ENCODE data around the gene SHROOM2.

The SHROOM2 gene

DNA sequence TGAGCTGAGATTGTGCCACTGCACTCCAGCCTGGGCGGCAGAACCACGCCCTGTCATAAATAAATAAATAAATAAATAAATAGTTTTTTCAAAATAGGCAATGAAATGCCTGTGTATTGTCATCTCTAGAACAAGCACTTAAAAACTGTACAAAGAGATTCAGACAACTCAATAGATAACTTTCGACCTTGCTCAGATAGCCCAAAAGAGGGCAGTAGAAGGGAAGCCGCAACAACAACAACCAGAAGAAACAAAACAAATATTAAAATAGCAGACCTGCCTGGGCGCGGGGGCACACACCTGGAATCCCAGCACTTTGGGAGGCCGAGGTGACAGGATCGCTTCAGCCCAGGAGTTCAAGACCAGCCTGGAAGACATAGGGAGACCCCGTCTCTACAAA, 171.5 kb downstream of the SHROOM2 start:
- no peak for DNase-seq

- no peak for DNase-seq
These were observed 172.0 kb downstream of the SHROOM2 start for GRCh38 chrX:9958183-9958582.

DNA sequence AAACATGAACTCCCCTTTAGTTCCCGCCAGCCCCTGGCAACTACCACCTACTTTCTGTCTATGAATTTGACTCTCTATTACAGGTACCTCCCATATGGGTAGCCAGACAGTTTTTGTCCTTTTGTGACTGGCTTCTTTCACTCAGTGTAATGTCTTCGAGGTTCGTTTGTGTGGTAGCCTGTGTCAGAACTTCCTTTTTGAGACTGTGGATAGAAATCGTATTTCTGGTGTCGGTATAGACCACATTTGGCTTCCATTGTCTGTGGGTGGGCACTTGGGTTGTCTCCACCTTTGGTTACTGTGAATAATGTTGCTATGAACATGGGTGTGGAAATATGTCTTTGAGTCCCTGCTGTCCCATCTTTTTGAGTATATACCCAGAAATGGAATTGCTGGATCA, 175.5 kb downstream of the SHROOM2 start:
- DNase-seq, result no peak

DNA sequence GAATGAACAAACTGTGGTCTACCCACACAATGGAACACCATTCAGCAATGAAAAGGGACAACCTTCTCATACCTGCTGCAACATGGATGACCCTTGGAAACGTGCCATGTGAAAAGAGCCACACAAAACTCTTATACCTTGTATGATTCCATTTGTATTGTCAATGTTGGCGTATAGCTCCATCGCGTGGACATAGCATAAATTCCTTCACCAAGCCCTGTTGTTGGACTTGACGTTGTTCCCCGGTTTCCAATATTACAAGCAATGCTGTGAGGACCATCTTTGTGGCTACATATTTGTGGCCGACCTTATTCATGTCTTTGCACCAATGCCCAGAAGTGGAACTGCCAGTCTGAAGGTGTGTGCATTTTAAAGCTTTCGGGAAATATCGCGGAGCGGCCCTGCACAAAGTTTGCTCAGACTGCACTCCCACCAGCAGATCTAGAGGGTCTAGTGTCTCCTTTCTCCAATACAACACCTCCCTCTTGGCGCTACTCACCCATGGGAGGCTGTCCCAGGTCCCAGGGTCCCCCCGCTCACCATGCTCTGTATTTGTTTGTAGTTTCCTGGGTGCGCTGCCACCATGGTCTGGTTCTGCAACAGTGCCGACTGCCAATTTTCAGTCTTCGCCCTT, 180.7 kb downstream of the SHROOM2 start, which contains the start of gene CLDN34:
Gene CLDN34, plus strand, starts transcription at position 584 of the 634 bp plus-strand sequence. Its CDS starts 0 bp downstream, at position 584.
- DNase-seq, result no peak

- no peak for DNase-seq
These were observed 191.4 kb downstream of the SHROOM2 start for GRCh38 chrX:9977635-9978034.

DNA sequence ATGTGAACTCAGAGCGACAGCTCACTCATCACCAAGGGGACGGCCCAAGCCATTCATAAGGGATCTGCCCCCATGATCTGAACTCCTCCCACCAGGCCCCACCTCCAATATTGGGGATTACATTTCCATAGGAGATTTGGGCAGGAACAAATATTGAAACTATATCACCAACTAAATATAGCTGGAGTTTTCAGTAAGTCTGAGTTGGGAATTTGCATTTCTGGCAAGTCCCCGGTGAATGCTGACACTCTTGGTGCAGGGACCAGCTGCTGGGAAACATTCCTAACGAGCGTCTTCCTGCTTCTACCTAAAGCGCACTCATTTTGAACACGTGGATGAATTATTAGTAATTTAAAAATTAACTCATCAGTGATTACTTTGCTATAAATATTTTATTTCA, 194.2 kb downstream of the SHROOM2 start:
- DNase-seq, result no peak

DNA sequence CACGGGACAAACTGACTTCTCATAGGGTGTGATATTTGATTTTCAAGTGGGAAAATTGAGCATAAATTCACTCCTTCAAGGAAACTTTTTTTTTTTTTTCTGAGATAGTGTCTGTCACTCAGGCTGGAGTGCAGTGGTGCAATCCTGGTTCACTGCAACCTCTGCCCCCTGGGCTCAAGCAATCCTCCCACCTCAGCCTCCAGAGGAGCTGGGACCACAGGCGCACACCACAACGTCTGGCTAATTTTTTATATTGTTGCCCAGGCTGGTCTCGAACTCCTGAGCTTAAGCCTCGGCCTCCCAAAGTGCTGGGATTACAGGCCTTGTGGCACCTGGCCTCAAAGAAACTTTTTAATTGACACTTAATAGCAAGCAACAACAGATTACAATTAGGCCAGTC, 194.7 kb downstream of the SHROOM2 start:
- no peak for DNase-seq

GRCh38 chrX:9983441-9983840, 197.2 kb downstream of the SHROOM2 start:
- DNase-seq, result no peak

DNA sequence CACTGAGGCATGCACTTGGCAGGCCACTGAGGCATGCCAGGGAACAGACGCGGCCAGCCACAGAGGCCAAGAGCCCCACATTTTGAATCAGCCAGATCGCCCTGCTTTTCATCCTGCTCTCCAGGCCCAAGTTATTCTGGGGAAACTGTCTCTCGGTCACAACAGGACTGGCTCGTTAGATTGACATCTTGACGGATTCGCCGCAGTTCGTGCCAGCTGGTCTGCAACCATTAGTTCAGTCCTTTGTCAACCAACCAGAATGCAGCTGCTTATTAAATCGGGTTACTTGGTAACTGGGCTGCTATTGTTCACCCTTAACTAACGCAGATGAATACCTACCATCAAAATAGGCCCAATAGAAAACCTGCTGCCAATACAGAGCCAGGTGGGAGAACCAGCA, 197.6 kb downstream of the SHROOM2 start:
- DNase-seq, result no peak

DNA sequence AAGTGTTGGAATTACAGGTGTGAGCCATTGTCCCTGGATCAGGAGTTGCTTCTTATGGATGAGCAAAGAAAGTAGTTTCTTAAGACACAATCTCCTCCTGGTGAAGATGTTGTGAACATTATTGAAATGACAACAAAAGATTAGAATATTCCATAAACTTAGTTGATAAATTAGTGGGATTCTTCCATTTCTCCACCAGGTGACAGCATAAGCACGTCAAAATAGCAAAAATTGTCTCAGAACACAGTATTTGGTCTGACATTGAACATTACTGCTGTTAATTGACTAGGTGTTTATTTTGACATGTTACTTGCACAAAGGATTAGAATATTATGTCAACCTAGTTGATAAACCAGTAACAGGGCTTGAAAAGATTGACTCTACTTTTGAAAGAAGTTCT, 202.5 kb downstream of the SHROOM2 start:
- no peak for DNase-seq

GRCh38 chrX:9992061-9992460, 205.8 kb downstream of the SHROOM2 start:
- DNase-seq, result no peak

DNA sequence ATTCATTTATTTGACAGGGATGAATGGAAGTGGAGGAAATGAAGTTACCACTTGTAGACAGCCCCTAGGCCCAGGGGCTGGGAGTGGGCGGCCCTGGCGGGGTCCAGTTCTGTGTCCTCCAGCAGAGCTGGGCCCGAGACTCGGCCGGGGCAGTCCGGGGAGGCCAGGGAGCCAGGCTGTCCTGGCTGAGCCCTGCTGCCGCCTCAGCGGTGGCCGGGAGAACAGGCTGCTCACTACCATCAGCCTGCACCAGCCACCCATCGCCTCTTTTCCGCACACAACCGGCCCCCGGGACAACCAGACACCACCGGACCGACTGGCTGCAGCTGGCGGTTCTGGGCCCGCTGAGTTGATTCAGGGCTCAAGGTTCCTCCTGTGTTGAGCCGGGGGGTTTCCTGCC, 206.5 kb downstream of the SHROOM2 start:
- DNase-seq, result no peak

GRCh38 chrX:9995855-9996339, 209.7 kb downstream of the SHROOM2 start:
- DNase-seq, result peak; percentile 74

DNA sequence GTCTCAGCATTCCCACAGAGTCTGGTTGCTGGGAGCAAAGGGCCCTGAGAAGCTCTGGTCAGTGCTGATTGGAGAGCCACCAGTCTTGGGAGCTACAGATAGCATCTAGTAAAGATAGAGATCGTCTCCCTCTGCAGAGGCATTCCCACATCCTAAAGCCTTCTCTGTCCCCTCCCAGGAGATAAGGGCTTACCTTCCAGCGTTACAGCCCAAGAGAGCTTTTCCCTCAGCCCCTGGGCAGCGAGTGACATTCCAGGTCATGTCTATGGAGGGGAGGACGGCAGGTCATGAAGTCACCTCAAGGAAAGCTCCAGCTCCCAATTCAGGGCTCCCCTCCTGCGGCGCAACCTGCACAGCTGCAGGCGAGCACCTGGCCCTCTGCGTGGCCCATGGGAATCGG, 210.8 kb downstream of the SHROOM2 start:
- no peak for DNase-seq

DNA sequence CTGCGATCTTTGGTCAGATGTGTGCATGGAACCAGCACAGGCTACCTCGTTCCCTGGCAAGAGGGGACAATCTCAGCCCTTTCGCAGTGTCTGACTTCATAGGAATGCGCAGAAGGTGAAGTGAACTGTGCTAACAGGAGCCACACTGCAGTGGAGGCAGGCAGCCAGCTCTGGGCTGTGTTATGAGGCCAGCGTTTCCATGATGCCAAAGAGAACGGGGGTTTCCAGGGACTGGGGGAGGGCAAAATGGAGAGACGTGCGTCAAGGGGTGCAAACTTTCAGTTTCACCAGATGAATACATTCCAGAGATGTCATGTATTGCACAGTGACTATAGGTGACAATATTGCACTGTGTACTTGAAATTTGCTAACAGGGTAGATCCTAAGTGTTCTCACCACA, 211.3 kb downstream of the SHROOM2 start:
- DNase-seq, result no peak
